PC-9 (cell line): Measurements from ENCODE around the gene DBP. TPM values are rescaled to one million over a fixed set of nuclear protein-coding genes. Genes with fewer than 3 reads are reported as not detected.

Experiments used
- BruUV-seq: library from RNA; stranded (reverse); fragments of 400-500 nt; replicated peaks from 2 replicates; lab custom pipeline; 2021; lab: Mats Ljungman, UMichigan
- CTCF ChIA-PET: fragments of 300-600 bp; sonication (Branson Sonifier 250); formaldehyde crosslinking; loops from one replicate; lab custom pipeline; 2022; ENCODE audit warnings: antibody characterized with exemption; lab: Charles Lee
- POLR2A ChIA-PET: fragments of 300-600 bp; sonication (Branson Sonifier 250); formaldehyde crosslinking; loops from one replicate; lab custom pipeline; 2022; ENCODE audit warnings: antibody characterized with exemption; ENCODE audit not compliant: unreplicated experiment; lab: Charles Lee
- DNase-seq, 2 experiments: peaks; one replicate each; pipeline versions ENCODE4 v3.0.0 to v3.0.0-alpha.2; 2015 to 2022; ENCODE audit warnings: mixed read lengths in 1 of 2
- H2AFZ ChIP-seq: fragments of 200-600 bp; sonication (generic); 2 replicates; pipeline ENCODE4 v1.8.1; 2017; ENCODE audit warnings: antibody characterized with exemption
- H3F3A ChIP-seq: fragments of 200-600 bp; sonication (generic); 2 replicates; pipeline ENCODE4 v1.8.1; 2017; ENCODE audit warnings: antibody characterized with exemption, mild to moderate bottlenecking, low read depth; ENCODE audit not compliant: insufficient read depth
- H3K27ac ChIP-seq: fragments of 200-600 bp; sonication (generic); 2 replicates; pipeline ENCODE4 v1.6.1; 2016; ENCODE audit warnings: mixed run types
- H3K27me3 ChIP-seq: fragments of 200-600 bp; sonication (generic); 2 replicates; pipeline ENCODE4 v1.6.1; 2016; ENCODE audit warnings: low read depth, mixed run types; ENCODE audit not compliant: insufficient read depth
- H3K36me3 ChIP-seq: fragments of 200-600 bp; sonication (generic); 2 replicates; pipeline ENCODE4 v1.6.1; 2016; ENCODE audit warnings: low read depth, mixed run types
- H3K4me1 ChIP-seq: fragments of 200-600 bp; sonication (generic); replicated peaks from 2 replicates; pipeline ENCODE4 v1.6.1; 2016; ENCODE audit warnings: mixed run types; ENCODE audit not compliant: insufficient read depth
- H3K4me2 ChIP-seq: fragments of 200-600 bp; sonication (generic); 2 replicates; pipeline ENCODE4 v1.6.1; 2017; ENCODE audit warnings: mixed run types
- H3K4me3 ChIP-seq: fragments of 200-600 bp; sonication (generic); 2 replicates; pipeline ENCODE4 v1.6.1; 2016; ENCODE audit warnings: mixed run types
- H3K79me2 ChIP-seq: fragments of 200-600 bp; sonication (generic); 2 replicates; pipeline ENCODE4 v1.6.1; 2017; ENCODE audit warnings: low read depth, mixed run types
- H3K9me2 ChIP-seq: fragments of 200-600 bp; sonication (generic); 2 replicates; pipeline ENCODE4 v1.8.1; 2017; ENCODE audit warnings: mild to moderate bottlenecking; ENCODE audit not compliant: insufficient read depth
- H3K9me3 ChIP-seq: fragments of 200-600 bp; sonication (generic); 2 replicates; pipeline ENCODE4 v1.8.1; 2016; ENCODE audit warnings: low read depth; ENCODE audit not compliant: insufficient read depth
- H4K20me1 ChIP-seq: fragments of 200-600 bp; sonication (generic); 2 replicates; pipeline ENCODE4 v1.8.1; 2017; ENCODE audit not compliant: insufficient read depth
- EZH2 ChIP-seq: fragments of 200-600 bp; sonication (generic); IDR thresholded peaks from 2 replicates; pipeline ENCODE4 v1.8.0; 2017; ENCODE audit warnings: antibody characterized with exemption, low read depth
- intact Hi-C: fragments of 100-400 bp; cut with micrococcal nuclease; formaldehyde crosslinking; loops from one replicate; pipeline ENCODE4 v1.10.0; 2022; ENCODE audit not compliant: unreplicated experiment
- total RNA-seq: library from RNA; stranded (reverse); gene quantifications from 2 replicates; pipeline ENCODE4 v1.2.3, GENCODE V29; 2021
- TF ChIP-seq, protein P1 (sequence below): fragments of 200-600 bp; sonication (generic); conservative IDR thresholded peaks from 2 replicates; pipeline ENCODE4 v1.6.1; 2017; ENCODE audit warnings: mixed run types, antibody characterized with exemption, mild to moderate bottlenecking, moderate library complexity

DBP gene
- total RNA-seq, 1 experiment from 2014 or later, result 48.2 TPM

DNA sequence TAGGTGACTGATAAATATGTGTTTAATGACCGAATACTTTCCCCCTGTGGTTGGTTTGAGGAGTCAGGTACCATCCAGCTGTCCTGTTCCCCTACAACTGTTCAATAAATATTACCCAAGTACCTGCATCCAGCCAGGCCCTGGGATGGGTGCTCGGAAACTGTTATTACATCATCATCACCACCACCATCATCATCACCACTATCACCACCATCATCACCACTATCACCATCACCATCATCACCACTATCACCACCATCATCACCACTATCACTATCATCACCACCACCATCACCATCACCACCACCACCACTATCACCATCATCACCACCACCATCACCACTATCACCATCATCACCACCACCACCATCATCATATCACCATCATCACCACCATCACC, 31.6 kb upstream of the DBP start:
- no peak overlapping the region for H3K4me3 ChIP-seq
- intact Hi-C loops, result no loop called here
- BruUV-seq, result no TSS peak

DNA sequence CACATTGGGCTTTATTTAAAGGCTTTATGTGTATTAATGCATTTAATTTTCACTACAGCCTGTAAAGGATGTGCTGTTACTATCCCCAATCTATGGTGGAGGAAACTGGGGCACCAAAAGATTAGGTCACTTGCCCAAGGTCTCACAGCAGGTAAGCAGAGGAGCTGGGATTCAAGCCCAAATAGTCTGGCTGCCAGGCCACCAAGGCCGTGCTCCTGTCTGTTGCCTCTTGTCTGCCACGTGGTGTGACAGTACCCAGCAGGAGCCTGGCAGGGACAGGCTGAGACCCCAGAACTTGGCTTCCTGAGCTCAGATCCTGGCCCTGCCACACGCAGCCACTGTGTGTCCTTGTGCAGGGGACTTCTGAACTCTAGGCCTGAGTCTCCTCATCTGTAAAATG, 31.2 kb upstream of the DBP start:
- CTCF ChIA-PET, result no interaction called here
- H3F3A ChIP-seq, result 0 out of 2 replicates have a peak, but pooled peaks cover 4% of the 10 kb centered on the region
- intact Hi-C loops, result no loop called here
- H3K36me3 ChIP-seq, result no peaks in the 10 kb centered on the region
- no peaks in the 10 kb centered on the region for H3K9me3 ChIP-seq
- H3K27me3 ChIP-seq, result no peaks in the 10 kb centered on the region
- H3K79me2 ChIP-seq, result no peaks in the 10 kb centered on the region
- no peak overlapping the region for H3K27ac ChIP-seq
- no peak overlapping the region for H2AFZ ChIP-seq
- no peaks in the 10 kb centered on the region for H4K20me1 ChIP-seq
- BruUV-seq, result no TSS peak
- TF ChIP-seq EZH2, result no peak
- TF ChIP-seq, protein P1, sequence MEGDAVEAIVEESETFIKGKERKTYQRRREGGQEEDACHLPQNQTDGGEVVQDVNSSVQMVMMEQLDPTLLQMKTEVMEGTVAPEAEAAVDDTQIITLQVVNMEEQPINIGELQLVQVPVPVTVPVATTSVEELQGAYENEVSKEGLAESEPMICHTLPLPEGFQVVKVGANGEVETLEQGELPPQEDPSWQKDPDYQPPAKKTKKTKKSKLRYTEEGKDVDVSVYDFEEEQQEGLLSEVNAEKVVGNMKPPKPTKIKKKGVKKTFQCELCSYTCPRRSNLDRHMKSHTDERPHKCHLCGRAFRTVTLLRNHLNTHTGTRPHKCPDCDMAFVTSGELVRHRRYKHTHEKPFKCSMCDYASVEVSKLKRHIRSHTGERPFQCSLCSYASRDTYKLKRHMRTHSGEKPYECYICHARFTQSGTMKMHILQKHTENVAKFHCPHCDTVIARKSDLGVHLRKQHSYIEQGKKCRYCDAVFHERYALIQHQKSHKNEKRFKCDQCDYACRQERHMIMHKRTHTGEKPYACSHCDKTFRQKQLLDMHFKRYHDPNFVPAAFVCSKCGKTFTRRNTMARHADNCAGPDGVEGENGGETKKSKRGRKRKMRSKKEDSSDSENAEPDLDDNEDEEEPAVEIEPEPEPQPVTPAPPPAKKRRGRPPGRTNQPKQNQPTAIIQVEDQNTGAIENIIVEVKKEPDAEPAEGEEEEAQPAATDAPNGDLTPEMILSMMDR, result no peak
- H3K4me3 ChIP-seq, result no peak overlapping the region
- POLR2A ChIA-PET, result no interaction called here
- H3K4me2 ChIP-seq, result no peak overlapping the region
- no peaks in the 10 kb centered on the region for H3K4me1 ChIP-seq
- DNase-seq, result no peak
- no peaks in the 10 kb centered on the region for H3K9me2 ChIP-seq

More for the DNA sequence above, 31.6 kb upstream of the DBP start:
- Histone ChIP-seq H3K4me1 (no peaks in the 10 kb centered on the region), H3K36me3 (no peaks in the 10 kb centered on the region), H3F3A (0 out of 2 replicates have a peak, but pooled peaks cover 4% of the 10 kb centered on the region), H2AFZ (no peak overlapping the region), H4K20me1 (no peaks in the 10 kb centered on the region), H3K9me2 (no peaks in the 10 kb centered on the region), H3K79me2 (no peaks in the 10 kb centered on the region), H3K27me3 (no peaks in the 10 kb centered on the region), H3K4me2 (no peak overlapping the region), H3K9me3 (no peaks in the 10 kb centered on the region), H3K27ac (no peak overlapping the region)
- ChIA-PET POLR2A (no interaction called here), CTCF (no interaction called here)
- no peak for TF ChIP-seq EZH2
- TF ChIP-seq, protein P1, result no peak
- no peak for DNase-seq

DNA sequence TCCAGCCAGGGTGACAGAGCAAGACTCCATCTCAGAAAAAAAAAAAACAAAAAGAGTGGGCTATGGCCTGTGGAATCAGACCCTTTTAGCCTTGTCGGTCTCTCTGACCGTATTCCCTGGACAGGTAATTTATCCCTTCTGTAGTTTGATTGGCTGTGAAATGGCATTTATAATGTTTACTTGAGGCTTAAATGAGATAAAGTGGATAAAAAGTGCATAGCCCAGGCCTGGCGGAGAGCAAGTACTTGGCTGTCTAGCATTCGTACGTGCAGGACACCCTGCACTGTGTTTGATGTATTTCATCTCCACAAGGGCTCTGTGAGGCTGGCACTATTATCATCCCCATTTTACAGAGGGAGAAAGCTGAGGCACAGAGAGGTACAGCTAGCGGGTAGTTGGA, 28.6 kb upstream of the DBP start:
- Histone ChIP-seq H3K27ac (no peak overlapping the region), H3F3A (no peaks in the 10 kb centered on the region), H3K4me2 (no peak overlapping the region), H2AFZ (no peak overlapping the region), H4K20me1 (no peaks in the 10 kb centered on the region), H3K4me3 (no peak overlapping the region), H3K27me3 (no peaks in the 10 kb centered on the region), H3K4me1 (no peaks in the 10 kb centered on the region), H3K79me2 (no peaks in the 10 kb centered on the region), H3K9me2 (no peaks in the 10 kb centered on the region), H3K9me3 (no peaks in the 10 kb centered on the region), H3K36me3 (no peaks in the 10 kb centered on the region)
- no peak for DNase-seq
- POLR2A ChIA-PET, result interaction anchor here (0.6 to 0.7 kb wide), 3 partner anchors 30 to 803 kb away, joined by 3 to 7 read pairs (median 7); partner anchors contain the start of gene FUT2
- intact Hi-C loops, result no loop called here
- BruUV-seq, result no TSS peak
- CTCF ChIA-PET, result interaction anchor here (0.6 kb wide), 1 partner anchor 176 kb away, joined by 3 read pairs; no protein-coding TSS in a partner anchor
- no peak for TF ChIP-seq EZH2
- TF ChIP-seq, protein P1, result no peak
